Sigmoid colon (tissue), 7 donors: ENCODE measurements around the gene EHMT2. TPM values are rescaled to one million over a fixed set of nuclear protein-coding genes. Genes with fewer than 3 reads are reported as not detected.
A peak's percentile ranks its signal among the peaks of the same experiment; 100 is the strongest.

Experiments
- DNase-seq: peaks from one replicate; pipeline ENCODE4 v3.0.0-alpha.2; 2019
- H3K27ac ChIP-seq, 4 donors: fragments of 200-600 bp; sonication (generic); one replicate each; pipeline ENCODE4 v1.5.1; 2016 to 2019; ENCODE audit warnings: mild to moderate bottlenecking in 1 of 4
- H3K27me3 ChIP-seq, 3 donors: fragments of 200-600 bp; sonication (generic); one replicate each; pipeline ENCODE4 v1.5.1; 2019; ENCODE audit warnings: mild to moderate bottlenecking in 1 of 3
- H3K36me3 ChIP-seq, 4 donors: fragments of 200-600 bp; sonication (generic); one replicate each; pipeline ENCODE4 v1.5.1; 2016 to 2019
- H3K4me1 ChIP-seq, 4 donors: fragments of 200-600 bp; sonication (generic); one replicate each; pipeline ENCODE4 v1.5.1; 2017 to 2019
- H3K4me3 ChIP-seq, 4 donors: fragments of 200-600 bp; sonication (generic); one replicate each; pipeline ENCODE4 v1.5.1; 2017 to 2019; ENCODE audit warnings: mild to moderate bottlenecking in 2 of 4, moderate library complexity in 1 of 4
- H3K9me3 ChIP-seq, 4 donors: fragments of 200-600 bp in 3 of 4; sonication (generic) in 3 of 4; one replicate each; pipeline versions ENCODE4 v1.5.1 to v1.6.1; 2013 to 2019
- EP300 ChIP-seq, 4 donors: sonication (generic); formaldehyde crosslinking; IDR thresholded peaks; one replicate each; pipeline ENCODE4 v1.6.1; 2017; ENCODE audit warnings: antibody characterized with exemption in 4 of 4
- POLR2A ChIP-seq, 2 donors: fragments of 450-650 bp; IDR thresholded peaks; one replicate each; pipeline ENCODE4 v1.6.1; 2016; ENCODE audit warnings: antibody characterized with exemption in 2 of 2, mild to moderate bottlenecking in 2 of 2, moderate library complexity in 2 of 2
- POLR2AphosphoS5 ChIP-seq, 4 donors: sonication (generic); formaldehyde crosslinking; IDR thresholded peaks; one replicate each; pipeline ENCODE4 v1.6.1; 2017; ENCODE audit warnings: antibody characterized with exemption in 4 of 4
- WGBS, 2 donors: extraction: QIAGEN DNeasy Blood & Tissue Kit; methylation state at CpG; one replicate each; pipeline ENCODE4 v1.1.7; 2013; 5-methylcytosine and 5-hydroxymethylcytosine counted together
- intact Hi-C: fragments of 100-400 bp; cut with DNase I; formaldehyde crosslinking; loops from one replicate; pipeline ENCODE4 v1.15.1; 2023
- polyA plus RNA-seq, 3 donors: library from polyadenylated mRNA; stranded (reverse); fragments of 200-250 nt; gene quantifications; one replicate each; pipeline ENCODE4 v1.2.3, GENCODE V29; 2013
- small RNA-seq, 3 donors: library from RNA; depleted of rRNA; stranded (forward); fragments of <200 nt; gene quantifications; one replicate each; pipeline ENCODE3, GENCODE V24; 2016
- total RNA-seq, 4 donors: library from RNA; depleted of rRNA; stranded (reverse); fragments of >200 nt; gene quantifications; one replicate each; pipeline ENCODE4 v1.1.0, GENCODE V29; 2016
- TF ChIP-seq, protein P1 (sequence below), 4 experiments: fragments of 450-650 bp in 3 of 4; fragments of 200-600 bp in 1 of 4; IDR thresholded peaks; one replicate each; pipeline ENCODE4 v1.5.1; 2016 to 2019; ENCODE audit warnings: antibody characterized with exemption in 4 of 4, mild to moderate bottlenecking in 3 of 4, moderate library complexity in 2 of 4
- donor health status: healthy with polysubstance abuse.
- donor health status: Bipolar disorder and iron deficiency.
- donor health status: healthy.

The EHMT2 gene
- total and polyA plus RNA-seq, 7 donors = 11.8 to 45.0 (median 33.2) TPM

DNA sequence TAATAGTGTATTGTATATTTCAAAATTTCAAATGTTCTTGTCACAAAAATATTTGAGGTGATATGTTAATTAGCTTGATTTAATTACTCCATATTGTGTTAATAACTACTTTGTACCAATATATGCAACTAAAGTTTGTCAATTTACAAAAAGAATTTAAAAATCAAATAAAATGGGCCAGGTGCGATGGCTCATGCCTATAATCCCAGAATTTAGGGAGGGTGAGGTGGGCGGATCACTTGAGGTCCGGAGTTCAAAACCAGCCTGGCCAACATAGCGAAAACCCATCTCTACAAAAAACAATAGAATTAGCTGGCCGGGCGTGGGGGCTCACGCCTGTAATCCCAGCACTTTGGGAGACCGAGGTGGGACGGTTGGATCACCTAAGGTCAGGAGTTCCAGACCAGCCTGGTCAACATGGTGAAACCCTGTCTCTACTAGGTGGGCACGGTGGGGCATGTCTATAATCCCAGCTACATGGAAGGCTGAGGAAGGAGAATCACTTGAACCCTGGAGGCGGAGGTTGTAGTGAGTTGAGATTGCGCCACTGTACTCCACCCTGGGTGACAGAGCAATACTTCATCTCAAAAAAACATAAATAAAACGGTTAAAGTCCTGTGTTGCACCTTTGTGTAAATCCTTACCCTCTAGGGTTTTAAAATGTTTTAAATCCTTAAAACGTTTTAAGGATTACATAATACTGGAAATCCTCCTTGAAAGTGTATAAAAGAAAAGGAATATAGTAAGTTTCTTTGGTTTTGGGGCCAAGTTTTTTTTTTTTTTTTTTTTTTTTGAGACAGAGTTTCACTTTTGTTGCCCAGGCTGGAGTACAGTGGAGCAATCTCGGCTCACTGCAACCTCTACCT lies 65.9 kb downstream of the EHMT2 start:
- Histone ChIP-seq H3K36me3 (peaks cover 0 to 1% (median 0%) of the 10 kb centered on the region in 4 donors), H3K4me1 (peaks cover 0 to 44% (median 40%) of the 10 kb centered on the region in 4 donors), H3K27me3 (no peaks in the 10 kb centered on the region), H3K4me3 (peak overlapping the region; percentile 56 to 65 (median 59)), H3K27ac (peak overlapping the region; percentile 75 to 96 (median 94)), H3K9me3 (no peaks in the 10 kb centered on the region)
- TF ChIP-seq POLR2AphosphoS5 (IDR thresholded peaks at IDR 0.05) (peak in 1 of 4 donors; percentile 29), EP300 (IDR thresholded peaks at IDR 0.05) (no peak)
- TF ChIP-seq, protein P1, sequence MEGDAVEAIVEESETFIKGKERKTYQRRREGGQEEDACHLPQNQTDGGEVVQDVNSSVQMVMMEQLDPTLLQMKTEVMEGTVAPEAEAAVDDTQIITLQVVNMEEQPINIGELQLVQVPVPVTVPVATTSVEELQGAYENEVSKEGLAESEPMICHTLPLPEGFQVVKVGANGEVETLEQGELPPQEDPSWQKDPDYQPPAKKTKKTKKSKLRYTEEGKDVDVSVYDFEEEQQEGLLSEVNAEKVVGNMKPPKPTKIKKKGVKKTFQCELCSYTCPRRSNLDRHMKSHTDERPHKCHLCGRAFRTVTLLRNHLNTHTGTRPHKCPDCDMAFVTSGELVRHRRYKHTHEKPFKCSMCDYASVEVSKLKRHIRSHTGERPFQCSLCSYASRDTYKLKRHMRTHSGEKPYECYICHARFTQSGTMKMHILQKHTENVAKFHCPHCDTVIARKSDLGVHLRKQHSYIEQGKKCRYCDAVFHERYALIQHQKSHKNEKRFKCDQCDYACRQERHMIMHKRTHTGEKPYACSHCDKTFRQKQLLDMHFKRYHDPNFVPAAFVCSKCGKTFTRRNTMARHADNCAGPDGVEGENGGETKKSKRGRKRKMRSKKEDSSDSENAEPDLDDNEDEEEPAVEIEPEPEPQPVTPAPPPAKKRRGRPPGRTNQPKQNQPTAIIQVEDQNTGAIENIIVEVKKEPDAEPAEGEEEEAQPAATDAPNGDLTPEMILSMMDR (IDR thresholded peaks at IDR 0.05) = no peak
- 40 to 81% methylated on average over 15 of the region's 15 CpGs for WGBS, 2 donors
- intact Hi-C loops = loop anchor here (2.0 to 10.0 kb wide), 3 partner anchors 103 to 287 kb away; partner anchors contain the start of genes ATP6V1G2, DDAH2, DDX39B and NELFE
- no peak for DNase-seq

DNA sequence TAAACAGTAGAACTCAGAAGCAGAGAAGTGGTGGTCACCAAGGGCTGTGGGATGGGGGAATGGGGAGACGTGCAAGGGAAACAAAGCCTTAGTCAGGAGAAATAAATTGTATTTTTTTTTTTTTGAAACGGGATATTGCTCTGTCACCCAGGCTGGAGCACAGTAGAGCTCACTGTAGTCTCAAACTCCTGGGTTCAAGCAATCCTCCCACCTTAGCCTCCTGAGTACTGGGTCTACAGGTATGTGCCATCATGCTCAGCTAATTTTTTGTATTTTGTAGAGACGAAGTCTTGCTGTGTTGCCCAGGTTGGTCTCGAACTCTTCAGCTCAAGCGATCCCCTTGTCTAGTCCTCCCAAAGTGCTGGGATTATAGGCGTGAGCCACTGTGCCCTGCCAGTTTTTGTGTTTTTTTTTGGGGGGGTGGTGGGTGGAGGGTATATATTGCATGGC lies 66.6 kb downstream of the EHMT2 start:
- Histone ChIP-seq H3K36me3 (no peaks in the 10 kb centered on the region), H3K9me3 (no peaks in the 10 kb centered on the region), H3K27ac (peak overlapping the region; percentile 75 to 96 (median 94)), H3K4me3 (peak overlapping the region; percentile 56 to 65 (median 59)), H3K27me3 (no peaks in the 10 kb centered on the region), H3K4me1 (peaks cover 0 to 44% (median 40%) of the 10 kb centered on the region in 4 donors)
- intact Hi-C loops = loop anchor here (1.0 to 10.0 kb wide), 5 partner anchors 35 to 286 kb away; partner anchors contain the start of genes ATP6V1G2, DDAH2, DDX39B and NELFE
- DNase-seq = no peak
- 21 to 53% methylated on average over 6 of the region's 6 CpGs for WGBS, 2 donors
- TF ChIP-seq POLR2A (IDR thresholded peaks at IDR 0.05) = no peak
- peak in 1 of 4 donors; percentile 17 for TF ChIP-seq POLR2AphosphoS5 (IDR thresholded peaks at IDR 0.05)
- no peak for TF ChIP-seq EP300 (IDR thresholded peaks at IDR 0.05)
- TF ChIP-seq, protein P1 (IDR thresholded peaks at IDR 0.05) = no peak

Small RNAs within 50 kb of the gene (small RNA-seq; reads per million reads assigned to genes)
- gene AL645922.1 = 0 reads per million in 3 donors
- gene SNORD48 = 287 to 1,261 (median 428) reads per million in 3 donors
- 0 reads per million in 3 donors for gene SNORD52

Other genes starting within 250 kb of the EHMT2 start
Only the 30 nearest of the 36 such genes appear.
- 1 to 10 TPM; 2.8 to 10.0 (median 6.5) TPM for gene LY6G5B, start 227.7 kb downstream of the EHMT2 start, total RNA-seq
- gene LY6G5B, start 227.7 kb downstream of the EHMT2 start, polyA plus RNA-seq = 1 to 10 TPM in 1 of 3 donors, under 1 TPM in 1, not detected in 1; 0.60 to 9.1 TPM
- gene LY6G5C, start 216.6 kb downstream of the EHMT2 start, total RNA-seq = 1 to 10 TPM in 1 of 4 donors, under 1 TPM in 2, not detected in 1; 0.68 to 1.1 (median 0.99) TPM
- 1 to 10 TPM; 1.8 to 3.2 (median 2.7) TPM for gene LY6G5C, start 216.6 kb downstream of the EHMT2 start, polyA plus RNA-seq
- gene ABHD16A, start 194.4 kb downstream of the EHMT2 start, total RNA-seq = 10 to 100 TPM; 37.8 to 63.4 (median 51.6) TPM
- 10 to 100 TPM; 16.9 to 52.0 (median 17.4) TPM for gene ABHD16A, start 194.4 kb downstream of the EHMT2 start, polyA plus RNA-seq
- gene LY6G6F, start 190.8 kb downstream of the EHMT2 start, total RNA-seq = not detected
- gene LY6G6F, start 190.8 kb downstream of the EHMT2 start, polyA plus RNA-seq = not detected
- 10 to 100 TPM in 1 of 4 donors, 1 to 10 TPM in 2, not detected in 1; 2.9 to 21.2 (median 6.4) TPM for gene LY6G6D, start 182.3 kb downstream of the EHMT2 start, total RNA-seq
- gene LY6G6D, start 182.3 kb downstream of the EHMT2 start, polyA plus RNA-seq = 1 to 10 TPM in 1 of 3 donors, under 1 TPM in 1, not detected in 1; 0.31 to 8.4 TPM
- gene LY6G6C, start 176.0 kb downstream of the EHMT2 start, total RNA-seq = not detected
- 1 to 10 TPM in 2 of 3 donors, under 1 TPM in 1; 0.07 to 1.2 (median 1.2) TPM for gene LY6G6C, start 176.0 kb downstream of the EHMT2 start, polyA plus RNA-seq
- gene MPIG6B, start 174.3 kb downstream of the EHMT2 start, total RNA-seq = not detected
- under 1 TPM in 1 of 3 donors, not detected in 2; 0.13 TPM for gene MPIG6B, start 174.3 kb downstream of the EHMT2 start, polyA plus RNA-seq
- gene DDAH2, start 168.4 kb downstream of the EHMT2 start, total RNA-seq = 100 to 1,000 TPM in 2 of 4 donors, 10 to 100 TPM in 2; 86.7 to 146 (median 107) TPM
- 100 to 1,000 TPM; 137 to 340 (median 213) TPM for gene DDAH2, start 168.4 kb downstream of the EHMT2 start, polyA plus RNA-seq
- 100 to 1,000 TPM; 172 to 251 (median 214) TPM for gene CLIC1, start 161.2 kb downstream of the EHMT2 start, total RNA-seq
- 100 to 1,000 TPM; 623 to 668 (median 634) TPM for gene CLIC1, start 161.2 kb downstream of the EHMT2 start, polyA plus RNA-seq
- 10 to 100 TPM in 1 of 4 donors, 1 to 10 TPM in 3; 4.2 to 23.5 (median 5.7) TPM for gene MSH5, start 157.7 kb downstream of the EHMT2 start, total RNA-seq
- gene MSH5, start 157.7 kb downstream of the EHMT2 start, polyA plus RNA-seq = 10 to 100 TPM in 1 of 3 donors, 1 to 10 TPM in 1, not detected in 1; 1.6 to 18.7 TPM
- 1 to 10 TPM in 3 of 4 donors, not detected in 1; 1.8 to 6.5 (median 4.2) TPM for gene SAPCD1, start 135.0 kb downstream of the EHMT2 start, total RNA-seq
- 1 to 10 TPM in 2 of 3 donors, not detected in 1; 1.2 to 8.7 TPM for gene SAPCD1, start 135.0 kb downstream of the EHMT2 start, polyA plus RNA-seq
- 1 to 10 TPM in 1 of 4 donors, under 1 TPM in 2, not detected in 1; 0.14 to 3.9 (median 0.71) TPM for gene VWA7, start 120.4 kb downstream of the EHMT2 start, total RNA-seq
- 1 to 10 TPM; 2.8 to 6.0 (median 3.6) TPM for gene VWA7, start 120.4 kb downstream of the EHMT2 start, polyA plus RNA-seq
- 10 to 100 TPM; 16.0 to 36.2 (median 27.7) TPM for gene VARS1, start 101.9 kb downstream of the EHMT2 start, total RNA-seq
- gene VARS1, start 101.9 kb downstream of the EHMT2 start, polyA plus RNA-seq = 10 to 100 TPM in 1 of 3 donors, 1 to 10 TPM in 2; 6.0 to 50.9 (median 6.0) TPM
- gene LSM2, start 90.7 kb downstream of the EHMT2 start, total RNA-seq = 10 to 100 TPM; 29.6 to 53.5 (median 48.1) TPM
- 10 to 100 TPM; 28.4 to 94.7 (median 49.9) TPM for gene LSM2, start 90.7 kb downstream of the EHMT2 start, polyA plus RNA-seq
- 1 to 10 TPM; 1.1 to 2.3 (median 1.8) TPM for gene HSPA1L, start 82.4 kb downstream of the EHMT2 start, total RNA-seq
- 1 to 10 TPM in 1 of 3 donors, under 1 TPM in 2; 0.23 to 1.2 (median 0.60) TPM for gene HSPA1L, start 82.4 kb downstream of the EHMT2 start, polyA plus RNA-seq
- 100 to 1,000 TPM; 147 to 321 (median 168) TPM for gene HSPA1A, start 82.2 kb downstream of the EHMT2 start, total RNA-seq
- 10 to 100 TPM; 39.0 to 70.1 (median 63.1) TPM for gene HSPA1A, start 82.2 kb downstream of the EHMT2 start, polyA plus RNA-seq
- gene HSPA1B, start 70.0 kb downstream of the EHMT2 start, total RNA-seq = 100 to 1,000 TPM in 3 of 4 donors, 10 to 100 TPM in 1; 72.6 to 237 (median 113) TPM
- 100 to 1,000 TPM in 1 of 3 donors, 10 to 100 TPM in 2; 63.1 to 116 (median 64.3) TPM for gene HSPA1B, start 70.0 kb downstream of the EHMT2 start, polyA plus RNA-seq
- 10 to 100 TPM; 31.3 to 43.2 (median 33.6) TPM for gene NEU1, start 34.9 kb downstream of the EHMT2 start, total RNA-seq
- 10 to 100 TPM; 15.0 to 41.1 (median 31.9) TPM for gene NEU1, start 34.9 kb downstream of the EHMT2 start, polyA plus RNA-seq
- 1 to 10 TPM in 2 of 4 donors, not detected in 2; 1.4 to 8.0 TPM for gene SLC44A4, start 18.7 kb downstream of the EHMT2 start, total RNA-seq
- gene SLC44A4, start 18.7 kb downstream of the EHMT2 start, polyA plus RNA-seq = 100 to 1,000 TPM in 2 of 3 donors, 10 to 100 TPM in 1; 78.1 to 252 (median 106) TPM
- gene ZBTB12, start 4.4 kb upstream of the EHMT2 start, total RNA-seq = 1 to 10 TPM in 3 of 4 donors, under 1 TPM in 1; 0.83 to 2.1 (median 1.1) TPM
- gene ZBTB12, start 4.4 kb upstream of the EHMT2 start, polyA plus RNA-seq = 1 to 10 TPM in 2 of 3 donors, under 1 TPM in 1; 0.92 to 4.3 (median 1.2) TPM
- 10 to 100 TPM in 3 of 4 donors, 1 to 10 TPM in 1; 4.9 to 17.7 (median 13.6) TPM for gene C2, start 30.0 kb upstream of the EHMT2 start, total RNA-seq
- 10 to 100 TPM; 10.2 to 39.2 (median 23.1) TPM for gene C2, start 30.0 kb upstream of the EHMT2 start, polyA plus RNA-seq
- 10 to 100 TPM; 14.3 to 40.0 (median 28.7) TPM for gene CFB, start 48.4 kb upstream of the EHMT2 start, total RNA-seq
- 100 to 1,000 TPM in 1 of 3 donors, 1 to 10 TPM in 2; 3.6 to 118 (median 9.5) TPM for gene CFB, start 48.4 kb upstream of the EHMT2 start, polyA plus RNA-seq
- gene NELFE, start 61.3 kb upstream of the EHMT2 start, total RNA-seq = 10 to 100 TPM; 60.1 to 96.9 (median 75.8) TPM
- 10 to 100 TPM; 52.5 to 73.5 (median 58.9) TPM for gene NELFE, start 61.3 kb upstream of the EHMT2 start, polyA plus RNA-seq
- gene SKIC2, start 61.5 kb upstream of the EHMT2 start, total RNA-seq = 10 to 100 TPM; 22.1 to 73.4 (median 33.4) TPM
- gene SKIC2, start 61.5 kb upstream of the EHMT2 start, polyA plus RNA-seq = 10 to 100 TPM; 25.0 to 68.2 (median 30.6) TPM
- 10 to 100 TPM; 11.4 to 22.7 (median 18.3) TPM for gene DXO, start 74.4 kb upstream of the EHMT2 start, total RNA-seq
- 10 to 100 TPM in 1 of 3 donors, 1 to 10 TPM in 2; 8.4 to 17.3 (median 9.9) TPM for gene DXO, start 74.4 kb upstream of the EHMT2 start, polyA plus RNA-seq
- 100 to 1,000 TPM in 3 of 4 donors, 10 to 100 TPM in 1; 46.7 to 254 (median 179) TPM for gene C4A, start 84.4 kb upstream of the EHMT2 start, total RNA-seq
- gene C4A, start 84.4 kb upstream of the EHMT2 start, polyA plus RNA-seq = 10 to 100 TPM in 1 of 3 donors, 1 to 10 TPM in 2; 2.3 to 63.4 (median 3.0) TPM
- gene C4B, start 117.1 kb upstream of the EHMT2 start, total RNA-seq = 100 to 1,000 TPM in 2 of 4 donors, 10 to 100 TPM in 2; 74.2 to 291 (median 155) TPM
- 10 to 100 TPM in 1 of 3 donors, 1 to 10 TPM in 2; 3.2 to 64.7 (median 4.2) TPM for gene C4B, start 117.1 kb upstream of the EHMT2 start, polyA plus RNA-seq
- 1 to 10 TPM; 1.1 to 4.9 (median 3.2) TPM for gene CYP21A2, start 140.7 kb upstream of the EHMT2 start, total RNA-seq
- gene CYP21A2, start 140.7 kb upstream of the EHMT2 start, polyA plus RNA-seq = 1 to 10 TPM in 1 of 3 donors, under 1 TPM in 1, not detected in 1; 0.57 to 1.2 TPM
- 100 to 1,000 TPM in 3 of 4 donors, 10 to 100 TPM in 1; 66.0 to 224 (median 116) TPM for gene TNXB, start 211.6 kb upstream of the EHMT2 start, total RNA-seq
- 10 to 100 TPM in 1 of 3 donors, 1 to 10 TPM in 2; 1.4 to 16.4 (median 7.2) TPM for gene TNXB, start 211.6 kb upstream of the EHMT2 start, polyA plus RNA-seq
- gene ATF6B, start 230.5 kb upstream of the EHMT2 start, total RNA-seq = 10 to 100 TPM; 24.5 to 73.4 (median 24.8) TPM
- gene ATF6B, start 230.5 kb upstream of the EHMT2 start, polyA plus RNA-seq = 10 to 100 TPM; 10.9 to 93.6 (median 14.4) TPM